Lower lobe of right lung (tissue), 2 donors: ENCODE measurements around the gene TSC2. TPM values are rescaled to one million over a fixed set of nuclear protein-coding genes. Genes with fewer than 3 reads are reported as not detected.
"Not testable (repeated sequence)": the region's sequence is repeated elsewhere in the genome, so short reads cannot be mapped to it uniquely, and the experiment has no call there.

Experiments
- ATAC-seq, 2 donors: fragments of 200-7000 bp; cut with Tn5 transposase; one replicate each; pipeline ENCODE4 v1.9.1; 2020 to 2022; ENCODE audit warnings: mild to moderate bottlenecking in 2 of 2, moderate library complexity in 2 of 2
- DNase-seq: peaks from one replicate; pipeline ENCODE4 v3.0.0-alpha.2; 2020
- H3K27ac ChIP-seq: fragments of 200-600 bp; one replicate; pipeline ENCODE4 v1.8.0; 2022
- H3K27me3 ChIP-seq: fragments of 200-600 bp; one replicate; pipeline ENCODE4 v1.8.0; 2022; ENCODE audit warnings: low read depth
- H3K36me3 ChIP-seq: fragments of 200-600 bp; one replicate; pipeline ENCODE4 v1.8.0; 2022; ENCODE audit warnings: mild to moderate bottlenecking
- H3K4me1 ChIP-seq: fragments of 200-600 bp; one replicate; pipeline ENCODE4 v1.8.0; 2022
- H3K4me3 ChIP-seq: fragments of 200-600 bp; one replicate; pipeline ENCODE4 v1.8.0; 2022; ENCODE audit warnings: mild to moderate bottlenecking
- H3K9me3 ChIP-seq: fragments of 200-600 bp; one replicate; pipeline ENCODE4 v1.8.0; 2022
- CTCF ChIP-seq: fragments of 200-600 bp; IDR thresholded peaks from one replicate; pipeline ENCODE4 v1.8.0; 2022; ENCODE audit warnings: antibody characterized with exemption, mild to moderate bottlenecking
- intact Hi-C: fragments of 100-400 bp; cut with DNase I; formaldehyde crosslinking; loops from one replicate; pipeline ENCODE4 v1.11.0; 2022
- total RNA-seq: library from RNA; stranded (reverse); fragmentation: NEBNext Ultra II Directional; extraction: Animal tissue kit (Norgen Biotek cat#: 25700); gene quantifications from one replicate; pipeline ENCODE4 v1.2.1, GENCODE V29; 2021
- donor health status: DM: no; HTN: yes; CAD: no; lungs with severe emphysema.

TSC2 gene
- total RNA-seq, 1 donor from 2014 or later: 123 TPM

DNA sequence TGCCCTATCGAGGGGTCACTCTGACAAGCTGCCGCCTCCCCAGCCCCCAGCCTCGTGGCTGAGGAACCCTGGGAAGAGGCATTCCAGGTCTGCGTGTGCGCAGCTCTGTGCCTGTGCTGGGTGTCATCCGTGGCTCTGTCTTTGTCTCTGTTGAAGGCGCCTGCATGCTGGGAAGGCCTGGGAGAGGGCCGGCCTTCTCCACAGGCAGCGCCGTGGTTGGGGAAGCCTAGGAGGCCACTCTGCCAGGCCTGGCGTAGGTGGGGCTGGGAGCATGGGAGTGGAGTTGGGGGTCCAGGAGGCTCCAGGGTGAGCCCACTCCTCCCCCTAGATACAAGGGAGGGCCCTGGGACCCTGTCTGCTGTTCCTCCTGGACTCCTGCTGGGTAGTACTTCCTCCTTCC lies 17.7 kb upstream of the TSC2 start:
- Histone ChIP-seq H3K27ac (peak overlapping the region; percentile 92), H3K36me3 (peaks cover 16% of the 10 kb centered on the region), H3K4me3 (peak overlapping the region; percentile 84), H3K9me3 (no peaks in the 10 kb centered on the region), H3K27me3 (peaks cover 7% of the 10 kb centered on the region), H3K4me1 (peaks cover 80% of the 10 kb centered on the region)
- TF ChIP-seq CTCF: no peak
- no peak for DNase-seq
- intact Hi-C loops: no loop called here
- ATAC-seq: no peak

DNA sequence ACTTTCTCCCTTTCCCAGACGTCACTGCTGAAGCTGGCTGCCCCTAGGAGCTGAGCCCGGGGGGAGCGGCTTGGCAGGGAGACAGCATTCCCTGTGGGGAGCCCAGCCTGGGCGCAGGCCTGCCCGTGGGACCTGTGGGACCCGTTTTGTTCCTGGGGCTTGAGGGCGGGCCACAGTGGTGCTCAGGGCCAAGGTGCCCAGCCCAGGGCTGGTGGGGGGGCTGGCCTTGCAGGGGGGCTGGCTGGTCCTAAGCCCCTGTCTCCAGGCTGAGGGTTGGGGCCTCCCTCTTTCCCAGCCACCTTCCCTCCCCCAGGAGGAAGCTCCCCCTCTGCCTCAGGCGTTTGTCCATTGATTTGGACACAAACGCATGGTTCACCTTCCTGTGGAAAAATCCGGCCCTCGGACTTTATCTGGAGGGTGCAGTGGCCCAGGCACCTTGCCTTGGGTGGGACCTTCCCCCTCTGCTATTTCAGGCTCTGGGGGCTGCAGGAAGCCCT lies 16.7 kb upstream of the TSC2 start:
- intact Hi-C loops: no loop called here
- TF ChIP-seq CTCF: no peak
- H3K36me3 ChIP-seq: peaks cover 23% of the 10 kb centered on the region
- peak overlapping the region; percentile 84 for H3K4me3 ChIP-seq
- peak overlapping the region; percentile 92 for H3K27ac ChIP-seq
- peaks cover 82% of the 10 kb centered on the region for H3K4me1 ChIP-seq
- H3K27me3 ChIP-seq: peaks cover 3% of the 10 kb centered on the region
- DNase-seq (no peak), ATAC-seq (no peak)
- H3K9me3 ChIP-seq: no peaks in the 10 kb centered on the region

GRCh38 chr16:2032285-2033056 lies 15.3 kb upstream of the TSC2 start:
- ATAC-seq: peak; percentile 1 to 2
- intact Hi-C loops: no loop called here
- no peak for TF ChIP-seq CTCF
- Histone ChIP-seq H3K4me3 (peak overlapping the region; percentile 84), H3K36me3 (peaks cover 35% of the 10 kb centered on the region), H3K9me3 (no peaks in the 10 kb centered on the region), H3K27me3 (no peaks in the 10 kb centered on the region), H3K27ac (peak overlapping the region; percentile 92), H3K4me1 (peaks cover 88% of the 10 kb centered on the region)
- no peak for DNase-seq

- TF ChIP-seq CTCF: no peak
- Histone ChIP-seq H3K27ac (peak overlapping the region; percentile 92), H3K4me3 (peak overlapping the region; percentile 84), H3K27me3 (no peaks in the 10 kb centered on the region), H3K9me3 (no peaks in the 10 kb centered on the region), H3K4me1 (peaks cover 87% of the 10 kb centered on the region), H3K36me3 (peaks cover 43% of the 10 kb centered on the region)
- intact Hi-C loops: no loop called here
- DNase-seq: no peak
- peak; percentile 63 for ATAC-seq
Observed at GRCh38 chr16:2033057-2033908, 14.5 kb upstream of the TSC2 start.

GRCh38 chr16:2033909-2034695 lies 13.7 kb upstream of the TSC2 start:
- peak overlapping the region; percentile 84 for H3K4me3 ChIP-seq
- ATAC-seq, H3K27me3 ChIP-seq, DNase-seq, H3K9me3 ChIP-seq, intact Hi-C loops: not testable (repeated sequence)
- peaks cover 87% of the 10 kb centered on the region for H3K4me1 ChIP-seq
- H3K27ac ChIP-seq: peak overlapping the region; percentile 92
- H3K36me3 ChIP-seq: peaks cover 48% of the 10 kb centered on the region
